ENCODE data around the gene PHKA2.

- TF ChIP-seq CTCF (IDR thresholded peaks at IDR 0.05) (no peak), POLR2A (IDR thresholded peaks at IDR 0.05) (no peak)
These were observed 22.2 kb downstream of the PHKA2 start for GRCh38 chrX:18961686-18962085.

Measured in testis (tissue), 2 donors.